Upper lobe of right lung (tissue), 1 donor: Measurements from ENCODE around the gene TYK2. TPM values are rescaled to one million over a fixed set of nuclear protein-coding genes. Genes with fewer than 3 reads are reported as not detected.
"Not testable (repeated sequence)": the region's sequence is repeated elsewhere in the genome, so short reads cannot be mapped to it uniquely, and the experiment has no call there.

Source experiments
- ATAC-seq: fragments of 200-7000 bp; cut with Tn5 transposase; one replicate; pipeline ENCODE4 v1.9.1; 2020; ENCODE audit warnings: mild to moderate bottlenecking, moderate library complexity
- DNase-seq: peaks from one replicate; pipeline ENCODE4 v3.0.0-alpha.2; 2020
- H3K27ac ChIP-seq: fragments of 200-600 bp; one replicate; pipeline ENCODE4 v1.8.0; 2022
- H3K27me3 ChIP-seq: fragments of 200-600 bp; one replicate; pipeline ENCODE4 v1.8.0; 2022; ENCODE audit warnings: mild to moderate bottlenecking
- H3K36me3 ChIP-seq: fragments of 200-600 bp; one replicate; pipeline ENCODE4 v1.8.0; 2022
- H3K4me1 ChIP-seq: fragments of 200-600 bp; one replicate; pipeline ENCODE4 v1.8.0; 2022
- H3K4me3 ChIP-seq: fragments of 200-600 bp; one replicate; pipeline ENCODE4 v1.8.0; 2022; ENCODE audit warnings: mild to moderate bottlenecking
- H3K9me3 ChIP-seq: fragments of 200-600 bp; one replicate; pipeline ENCODE4 v1.8.0; 2022
- CTCF ChIP-seq: fragments of 200-600 bp; IDR thresholded peaks from one replicate; pipeline ENCODE4 v1.8.0; 2022; ENCODE audit warnings: antibody characterized with exemption
- intact Hi-C: fragments of 100-400 bp; cut with DNase I; formaldehyde crosslinking; loops from one replicate; pipeline ENCODE4 v1.11.0; 2022
- total RNA-seq: library from RNA; stranded (reverse); fragmentation: NEBNext Ultra II Directional; extraction: Animal tissue kit (Norgen Biotek cat#: 25700); gene quantifications from one replicate; pipeline ENCODE4 v1.2.1, GENCODE V29; 2021
- donor health status: DM: no; HTN: yes; CAD: no; lungs with severe emphysema.

Gene TYK2
- total RNA-seq, 1 donor from 2014 or later: 140 TPM

- Histone ChIP-seq H3K27me3 (no peaks in the 10 kb centered on the region), H3K27ac (no peak overlapping the region), H3K36me3 (peaks cover 17% of the 10 kb centered on the region), H3K4me1 (peaks cover 15% of the 10 kb centered on the region), H3K4me3 (no peak overlapping the region), H3K9me3 (no peaks in the 10 kb centered on the region)
- DNase-seq: no peak
- intact Hi-C loops: no loop called here
- TF ChIP-seq CTCF: no peak
- ATAC-seq: no peak
Observed at GRCh38 chr19:10378124-10378523, 2.2 kb downstream of the TYK2 start.

- H3K4me3 ChIP-seq, ATAC-seq, H3K27me3 ChIP-seq, H3K27ac ChIP-seq, H3K9me3 ChIP-seq, DNase-seq, intact Hi-C loops: not testable (repeated sequence)
- peaks cover 11% of the 10 kb centered on the region for H3K4me1 ChIP-seq
- peaks cover 17% of the 10 kb centered on the region for H3K36me3 ChIP-seq
Observed at GRCh38 chr19:10377140-10377640, 3.2 kb downstream of the TYK2 start.

GRCh38 chr19:10374931-10375330 is 5.4 kb downstream of the TYK2 start:
- peaks cover 31% of the 10 kb centered on the region for H3K36me3 ChIP-seq
- H3K27ac ChIP-seq: no peak overlapping the region
- DNase-seq (no peak), ATAC-seq (no peak)
- intact Hi-C loops: no loop called here
- no peak overlapping the region for H3K4me3 ChIP-seq
- no peaks in the 10 kb centered on the region for H3K27me3 ChIP-seq
- TF ChIP-seq CTCF: no peak
- H3K9me3 ChIP-seq: no peaks in the 10 kb centered on the region
- H3K4me1 ChIP-seq: peaks cover 7% of the 10 kb centered on the region

GRCh38 chr19:10372690-10373089 is 7.7 kb downstream of the TYK2 start:
- peak; percentile 73 for ATAC-seq
- no peaks in the 10 kb centered on the region for H3K27me3 ChIP-seq
- intact Hi-C loops: no loop called here
- TF ChIP-seq CTCF: no peak
- no peak overlapping the region for H3K4me3 ChIP-seq
- DNase-seq: no peak
- no peaks in the 10 kb centered on the region for H3K9me3 ChIP-seq
- H3K27ac ChIP-seq: no peak overlapping the region
- no peaks in the 10 kb centered on the region for H3K4me1 ChIP-seq
- H3K36me3 ChIP-seq: peaks cover 38% of the 10 kb centered on the region

GRCh38 chr19:10368101-10368803 is 12.1 kb downstream of the TYK2 start:
- Histone ChIP-seq H3K27me3 (no peaks in the 10 kb centered on the region), H3K9me3 (no peaks in the 10 kb centered on the region), H3K4me1 (no peaks in the 10 kb centered on the region), H3K27ac (no peak overlapping the region), H3K36me3 (peaks cover 76% of the 10 kb centered on the region), H3K4me3 (no peak overlapping the region)
- peak; percentile 29 for ATAC-seq
- TF ChIP-seq CTCF: no peak
- no peak for DNase-seq
- intact Hi-C loops: no loop called here

- DNase-seq, H3K4me3 ChIP-seq, H3K9me3 ChIP-seq, H3K27me3 ChIP-seq, H3K4me1 ChIP-seq, ATAC-seq, intact Hi-C loops, H3K27ac ChIP-seq: not testable (repeated sequence)
- H3K36me3 ChIP-seq: peaks cover 88% of the 10 kb centered on the region
Observed at GRCh38 chr19:10366950-10367512, 13.3 kb downstream of the TYK2 start.
